ENCODE measurements around the gene ARFGAP1.

- TF ChIP-seq POLR2AphosphoS5 (IDR thresholded peaks at IDR 0.05; ENCODE audit: borderline replicate concordance, low read depth, low read length) (no peak), EZH2 (IDR thresholded peaks at IDR 0.05) (no peak), FOXP2 (optimal IDR thresholded peaks at IDR 0.05; ENCODE audit: control extremely low read depth, extremely low read length, insufficient read depth) (no peak)
These were observed 22.8 kb downstream of the ARFGAP1 start for GRCh38 chr20:63295422-63295821.
